ENCODE data around the gene AGRP.
"Not testable (repeated sequence)": the region's sequence is repeated elsewhere in the genome, so short reads cannot be mapped to it uniquely, and the experiment has no call there.

The AGRP gene

DNA sequence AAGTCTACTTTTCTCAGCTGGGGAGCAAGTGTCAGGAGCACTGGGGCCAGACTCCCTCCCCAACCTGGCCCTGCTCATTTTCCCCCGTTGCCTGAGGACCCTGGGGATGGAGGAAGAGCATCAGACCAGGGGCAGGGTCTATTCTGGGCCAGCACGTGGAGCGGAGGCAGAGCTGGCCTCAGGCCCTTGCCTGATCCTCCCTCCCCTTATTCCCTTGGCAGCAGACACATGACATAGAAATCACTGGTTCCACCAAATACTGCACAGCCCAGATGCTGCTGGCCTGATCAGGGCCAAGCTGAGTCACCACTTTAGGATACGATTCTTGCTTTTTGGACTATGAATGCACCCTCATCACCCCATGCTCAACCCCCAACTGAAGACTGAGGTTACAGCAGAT, 15.8 kb upstream of the AGRP start:
- DNase-seq (ENCODE audit: low read depth) = peak; percentile 61
- H3K4me3 ChIP-seq (ENCODE audit: low read length) = no peak overlapping the region
- TF ChIP-seq, protein P1, sequence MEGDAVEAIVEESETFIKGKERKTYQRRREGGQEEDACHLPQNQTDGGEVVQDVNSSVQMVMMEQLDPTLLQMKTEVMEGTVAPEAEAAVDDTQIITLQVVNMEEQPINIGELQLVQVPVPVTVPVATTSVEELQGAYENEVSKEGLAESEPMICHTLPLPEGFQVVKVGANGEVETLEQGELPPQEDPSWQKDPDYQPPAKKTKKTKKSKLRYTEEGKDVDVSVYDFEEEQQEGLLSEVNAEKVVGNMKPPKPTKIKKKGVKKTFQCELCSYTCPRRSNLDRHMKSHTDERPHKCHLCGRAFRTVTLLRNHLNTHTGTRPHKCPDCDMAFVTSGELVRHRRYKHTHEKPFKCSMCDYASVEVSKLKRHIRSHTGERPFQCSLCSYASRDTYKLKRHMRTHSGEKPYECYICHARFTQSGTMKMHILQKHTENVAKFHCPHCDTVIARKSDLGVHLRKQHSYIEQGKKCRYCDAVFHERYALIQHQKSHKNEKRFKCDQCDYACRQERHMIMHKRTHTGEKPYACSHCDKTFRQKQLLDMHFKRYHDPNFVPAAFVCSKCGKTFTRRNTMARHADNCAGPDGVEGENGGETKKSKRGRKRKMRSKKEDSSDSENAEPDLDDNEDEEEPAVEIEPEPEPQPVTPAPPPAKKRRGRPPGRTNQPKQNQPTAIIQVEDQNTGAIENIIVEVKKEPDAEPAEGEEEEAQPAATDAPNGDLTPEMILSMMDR (conservative IDR thresholded peaks at IDR 0.05; ENCODE audit: low read length) = 0 out of 2 replicates have a peak, but pooled peaks have one; percentile 1

DNA sequence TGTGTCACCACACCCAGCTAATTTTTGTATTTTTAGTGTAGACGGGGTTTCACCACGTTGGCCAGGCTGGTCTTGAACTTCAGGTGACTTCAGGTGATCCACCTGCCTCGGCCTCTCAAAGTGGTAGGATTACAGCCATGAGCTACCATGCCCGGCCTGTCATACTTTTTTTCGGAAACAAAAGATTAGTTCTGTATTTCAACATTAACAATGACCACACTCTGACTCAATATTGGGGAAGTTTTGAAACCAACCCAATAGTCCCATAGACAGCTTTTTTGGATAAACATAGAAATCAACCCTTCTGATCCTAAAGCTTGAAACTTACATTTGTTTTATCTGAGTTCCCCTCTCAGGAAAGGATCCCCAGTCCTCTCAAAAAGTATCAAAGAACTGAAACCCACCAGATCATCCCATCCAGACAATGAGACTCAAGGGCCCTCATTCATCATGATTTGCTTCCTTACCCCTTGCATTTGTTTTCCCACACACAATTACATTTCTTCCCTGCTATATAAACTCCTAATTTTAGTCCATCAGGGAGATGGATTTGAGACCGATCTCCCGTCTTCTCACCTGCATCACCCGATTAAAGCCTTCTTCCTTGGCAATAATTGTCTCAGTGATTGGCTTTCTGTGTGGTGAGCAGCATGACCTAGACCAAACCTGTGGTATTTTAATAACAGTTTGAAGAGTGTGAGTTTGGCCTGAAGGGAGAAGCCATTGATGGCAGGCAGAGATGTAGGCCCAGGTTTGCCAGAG, 7.2 kb upstream of the AGRP start:
- TF ChIP-seq, protein P1 (conservative IDR thresholded peaks at IDR 0.05; ENCODE audit: low read length) = no peak
- H3K4me3 ChIP-seq (ENCODE audit: low read length) = no peak overlapping the region
- peak; percentile 36 for DNase-seq (ENCODE audit: low read depth)

DNA sequence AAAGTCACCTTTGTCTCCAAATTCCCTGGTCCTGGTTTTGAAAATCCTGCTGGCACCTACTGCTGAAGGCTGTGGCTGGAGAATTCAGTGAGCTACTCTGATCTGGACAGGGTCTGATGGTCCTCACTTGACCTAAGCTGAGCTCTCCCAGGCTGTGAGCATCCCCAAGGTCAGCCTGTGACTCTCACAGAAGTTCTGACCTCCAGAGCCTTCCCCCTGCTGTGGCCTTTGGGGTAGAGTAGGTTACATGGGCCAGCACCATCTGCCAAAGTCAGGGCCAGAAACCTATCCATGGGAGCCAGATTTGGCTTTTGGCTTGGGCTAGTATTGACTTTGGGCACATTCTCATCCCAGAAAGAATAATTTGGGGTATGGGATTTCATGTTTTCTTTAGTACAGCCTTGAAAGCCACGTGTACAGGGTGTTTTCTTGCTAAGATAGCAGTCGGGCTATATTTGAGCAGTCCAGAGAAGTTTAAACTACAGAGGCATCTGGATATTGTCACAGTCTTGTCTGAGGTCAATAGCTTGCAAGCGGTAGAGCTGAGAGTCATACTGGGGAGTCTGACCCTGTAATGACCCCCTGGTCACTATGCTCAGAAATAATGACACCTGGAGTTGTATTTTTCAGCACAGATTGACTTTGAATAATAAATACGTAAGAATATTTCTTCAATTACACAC, 6.2 kb upstream of the AGRP start:
- H3K4me3 ChIP-seq (ENCODE audit: low read length) = no peak overlapping the region
- no peak for DNase-seq (ENCODE audit: low read depth)
- TF ChIP-seq, protein P1 (conservative IDR thresholded peaks at IDR 0.05; ENCODE audit: low read length) = no peak

DNA sequence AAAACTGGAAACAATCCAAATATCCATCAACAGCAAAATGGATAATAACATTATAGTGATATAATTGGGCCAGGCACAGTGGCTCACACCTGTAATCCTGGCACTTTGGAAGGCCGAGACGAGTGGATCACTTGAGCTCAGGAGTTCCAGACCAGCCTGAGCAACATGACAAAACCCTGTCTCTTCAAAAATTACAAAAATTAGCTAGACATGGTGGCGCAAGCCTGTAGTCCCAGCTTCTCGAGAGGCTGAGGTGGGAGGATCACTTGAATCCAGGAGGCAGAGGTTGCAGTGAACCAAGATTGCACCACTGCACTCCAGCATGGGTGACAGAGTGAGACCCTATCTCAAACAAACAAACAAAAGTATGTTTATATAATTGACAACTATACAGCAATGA, 4.2 kb upstream of the AGRP start:
- DNase-seq (ENCODE audit: low read depth); H3K4me3 ChIP-seq (ENCODE audit: low read length): not testable (repeated sequence)

DNA sequence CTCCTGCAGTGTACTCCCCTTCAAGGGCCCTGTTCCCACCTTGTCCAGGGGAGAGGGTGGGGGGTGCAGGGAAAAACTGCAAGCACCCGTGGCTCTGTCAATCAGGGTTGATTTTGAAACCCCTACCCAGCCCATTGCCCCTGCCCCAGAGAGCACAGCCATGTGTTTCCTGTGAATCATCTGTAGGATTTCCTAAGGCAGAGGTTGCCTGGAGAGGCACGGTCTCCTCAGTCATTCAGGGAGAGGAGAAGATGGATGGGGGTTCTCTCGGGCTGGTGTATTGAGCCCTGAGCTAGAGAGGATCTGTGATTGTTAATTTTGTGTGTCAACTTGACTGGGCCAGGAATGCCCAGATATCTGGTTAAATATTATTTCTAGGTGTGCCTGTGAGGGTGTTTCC, 3.5 kb upstream of the AGRP start:
- TF ChIP-seq, protein P1 (conservative IDR thresholded peaks at IDR 0.05; ENCODE audit: low read length) = no peak
- DNase-seq (ENCODE audit: low read depth) = no peak
- H3K4me3 ChIP-seq (ENCODE audit: low read length) = no peak overlapping the region

DNA sequence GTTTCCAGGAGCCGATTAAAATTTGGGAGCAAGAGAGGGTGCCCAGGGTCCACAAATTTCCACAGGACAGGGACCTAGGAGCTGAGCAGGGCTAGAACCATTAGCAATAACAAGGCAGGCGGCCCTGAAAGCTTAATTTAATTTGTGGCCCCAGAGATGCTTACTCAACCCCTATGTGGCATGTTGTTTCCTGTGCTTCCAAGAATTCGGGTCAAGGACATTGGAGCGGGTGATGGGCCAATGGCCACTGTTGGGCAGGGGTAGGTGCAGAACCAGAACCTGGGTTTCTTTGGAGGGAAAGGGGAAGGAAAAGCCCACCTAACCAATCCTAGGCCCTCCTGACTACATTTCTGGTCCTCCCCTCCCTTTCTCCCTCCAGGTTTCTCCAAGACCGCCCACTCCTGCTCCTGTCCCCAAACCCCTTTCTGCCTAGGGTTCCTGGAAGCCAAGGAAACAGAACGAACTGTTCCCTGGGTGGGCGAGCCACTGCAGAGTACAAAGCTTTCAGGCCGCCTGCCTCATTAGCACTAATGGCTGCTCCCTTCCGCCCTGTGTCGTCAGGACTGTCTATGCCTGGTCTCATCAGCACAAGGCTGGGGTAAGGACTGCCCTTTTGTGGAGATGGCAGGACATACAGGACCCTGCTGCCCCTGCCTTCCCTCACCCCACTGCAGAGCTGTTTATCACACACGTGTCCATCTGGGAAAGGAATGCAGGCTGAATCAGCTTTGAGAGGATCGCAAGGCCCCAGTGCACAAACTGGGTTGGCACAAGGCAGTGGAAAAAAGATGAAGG, 581 bp upstream of the AGRP start:
- DNase-seq (ENCODE audit: low read depth) = no peak
- TF ChIP-seq, protein P1 (conservative IDR thresholded peaks at IDR 0.05; ENCODE audit: low read length) = no peak
- H3K4me3 ChIP-seq (ENCODE audit: low read length) = no peak overlapping the region

DNA sequence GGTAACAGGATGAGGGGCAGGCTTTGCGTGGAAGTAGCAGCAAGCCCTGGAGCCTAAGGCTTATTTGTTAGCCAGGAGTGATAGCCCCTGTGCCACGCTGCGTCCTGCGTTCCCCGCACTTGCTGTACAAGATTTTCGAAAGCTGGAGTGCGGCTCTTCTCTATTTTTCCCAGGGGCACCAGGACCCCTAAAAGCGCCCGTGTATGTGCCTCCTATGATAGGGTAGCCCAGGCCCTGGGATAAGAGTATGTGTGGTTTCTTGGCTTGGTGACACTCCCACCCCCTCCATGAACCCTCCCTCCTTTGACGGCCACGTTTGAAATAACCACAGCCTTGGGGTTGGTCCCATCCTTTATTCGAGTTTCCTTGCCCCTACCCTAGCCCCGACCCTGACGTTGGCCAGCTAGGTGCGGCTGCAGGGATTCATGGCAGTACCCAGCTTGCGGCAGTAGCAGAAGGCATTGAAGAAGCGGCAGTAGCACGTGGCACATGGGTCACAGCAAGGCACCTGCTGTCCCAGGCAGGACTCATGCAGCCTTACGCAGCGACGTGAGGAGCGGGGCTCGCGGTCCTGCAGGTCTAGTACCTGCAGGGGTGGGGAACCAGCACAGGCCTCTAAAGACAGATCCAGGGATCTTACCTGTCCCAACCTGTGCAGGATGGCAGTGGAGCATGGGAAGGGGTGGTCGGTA, 968 bp downstream of the AGRP start:
- DNase-seq (ENCODE audit: low read depth) = no peak

More for the DNA sequence above, 968 bp downstream of the AGRP start:
- TF ChIP-seq, protein P1 (conservative IDR thresholded peaks at IDR 0.05; ENCODE audit: low read length) = no peak
- peak overlapping the region; percentile 73 for H3K4me3 ChIP-seq (ENCODE audit: low read length)
